ENCODE results near the gene CARMIL3.
A peak's percentile ranks its signal among the peaks of the same experiment; 100 is the strongest.

DNA sequence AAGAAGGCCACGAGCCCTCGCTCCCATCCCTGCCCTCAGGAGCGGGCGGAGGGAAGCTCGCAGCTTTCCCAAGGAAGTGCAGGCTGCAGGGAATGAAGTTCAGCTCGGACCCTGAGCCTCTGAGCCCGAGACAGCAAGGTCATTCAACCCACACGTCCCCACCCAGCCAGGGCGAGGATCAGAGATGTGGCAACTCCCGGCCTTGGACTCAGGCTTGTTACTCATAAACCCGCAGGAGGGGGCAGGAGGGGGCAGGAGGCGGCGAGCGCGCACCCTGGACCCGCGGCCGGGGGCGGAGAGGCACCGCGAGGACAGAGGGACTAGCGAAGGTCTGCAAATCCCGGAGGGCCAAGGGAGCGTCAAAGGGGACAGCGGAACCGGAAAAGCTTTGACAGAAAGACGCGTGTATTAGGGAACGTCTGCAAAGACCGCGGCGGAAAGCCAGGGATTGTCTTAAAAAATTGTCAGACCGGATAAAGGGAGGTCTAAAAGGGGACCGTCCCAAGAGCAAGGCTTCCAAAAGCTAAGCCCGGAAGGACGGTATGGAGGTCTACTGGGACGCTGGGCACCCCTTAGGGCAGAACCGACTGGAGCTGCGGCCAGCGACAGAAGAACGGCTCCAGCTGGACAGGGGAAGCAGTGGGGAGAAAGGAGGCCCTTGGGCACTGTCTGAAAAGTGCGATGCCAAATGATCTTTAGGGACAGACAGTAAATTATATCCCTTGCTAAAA is 62.2 kb downstream of the CARMIL3 start:
- TF ChIP-seq, protein P1, sequence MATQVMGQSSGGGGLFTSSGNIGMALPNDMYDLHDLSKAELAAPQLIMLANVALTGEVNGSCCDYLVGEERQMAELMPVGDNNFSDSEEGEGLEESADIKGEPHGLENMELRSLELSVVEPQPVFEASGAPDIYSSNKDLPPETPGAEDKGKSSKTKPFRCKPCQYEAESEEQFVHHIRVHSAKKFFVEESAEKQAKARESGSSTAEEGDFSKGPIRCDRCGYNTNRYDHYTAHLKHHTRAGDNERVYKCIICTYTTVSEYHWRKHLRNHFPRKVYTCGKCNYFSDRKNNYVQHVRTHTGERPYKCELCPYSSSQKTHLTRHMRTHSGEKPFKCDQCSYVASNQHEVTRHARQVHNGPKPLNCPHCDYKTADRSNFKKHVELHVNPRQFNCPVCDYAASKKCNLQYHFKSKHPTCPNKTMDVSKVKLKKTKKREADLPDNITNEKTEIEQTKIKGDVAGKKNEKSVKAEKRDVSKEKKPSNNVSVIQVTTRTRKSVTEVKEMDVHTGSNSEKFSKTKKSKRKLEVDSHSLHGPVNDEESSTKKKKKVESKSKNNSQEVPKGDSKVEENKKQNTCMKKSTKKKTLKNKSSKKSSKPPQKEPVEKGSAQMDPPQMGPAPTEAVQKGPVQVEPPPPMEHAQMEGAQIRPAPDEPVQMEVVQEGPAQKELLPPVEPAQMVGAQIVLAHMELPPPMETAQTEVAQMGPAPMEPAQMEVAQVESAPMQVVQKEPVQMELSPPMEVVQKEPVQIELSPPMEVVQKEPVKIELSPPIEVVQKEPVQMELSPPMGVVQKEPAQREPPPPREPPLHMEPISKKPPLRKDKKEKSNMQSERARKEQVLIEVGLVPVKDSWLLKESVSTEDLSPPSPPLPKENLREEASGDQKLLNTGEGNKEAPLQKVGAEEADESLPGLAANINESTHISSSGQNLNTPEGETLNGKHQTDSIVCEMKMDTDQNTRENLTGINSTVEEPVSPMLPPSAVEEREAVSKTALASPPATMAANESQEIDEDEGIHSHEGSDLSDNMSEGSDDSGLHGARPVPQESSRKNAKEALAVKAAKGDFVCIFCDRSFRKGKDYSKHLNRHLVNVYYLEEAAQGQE (IDR thresholded peaks at IDR 0.05; ENCODE audit: unreplicated experiment) = no peak
- TF ChIP-seq, protein P2, sequence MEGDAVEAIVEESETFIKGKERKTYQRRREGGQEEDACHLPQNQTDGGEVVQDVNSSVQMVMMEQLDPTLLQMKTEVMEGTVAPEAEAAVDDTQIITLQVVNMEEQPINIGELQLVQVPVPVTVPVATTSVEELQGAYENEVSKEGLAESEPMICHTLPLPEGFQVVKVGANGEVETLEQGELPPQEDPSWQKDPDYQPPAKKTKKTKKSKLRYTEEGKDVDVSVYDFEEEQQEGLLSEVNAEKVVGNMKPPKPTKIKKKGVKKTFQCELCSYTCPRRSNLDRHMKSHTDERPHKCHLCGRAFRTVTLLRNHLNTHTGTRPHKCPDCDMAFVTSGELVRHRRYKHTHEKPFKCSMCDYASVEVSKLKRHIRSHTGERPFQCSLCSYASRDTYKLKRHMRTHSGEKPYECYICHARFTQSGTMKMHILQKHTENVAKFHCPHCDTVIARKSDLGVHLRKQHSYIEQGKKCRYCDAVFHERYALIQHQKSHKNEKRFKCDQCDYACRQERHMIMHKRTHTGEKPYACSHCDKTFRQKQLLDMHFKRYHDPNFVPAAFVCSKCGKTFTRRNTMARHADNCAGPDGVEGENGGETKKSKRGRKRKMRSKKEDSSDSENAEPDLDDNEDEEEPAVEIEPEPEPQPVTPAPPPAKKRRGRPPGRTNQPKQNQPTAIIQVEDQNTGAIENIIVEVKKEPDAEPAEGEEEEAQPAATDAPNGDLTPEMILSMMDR (conservative IDR thresholded peaks at IDR 0.05; ENCODE audit: low read depth in 2 of 2) = no peak
- no peak for TF ChIP-seq EZH2phosphoT487 (IDR thresholded peaks at IDR 0.05; ENCODE audit: unreplicated experiment)
- TF ChIP-seq JUNB (IDR thresholded peaks at IDR 0.05; ENCODE audit: unreplicated experiment) = peak; percentile 90
- TF ChIP-seq POLR2AphosphoS5 (IDR thresholded peaks at IDR 0.05; ENCODE audit: low read depth) = no peak; the same call in none of the 2 replicates
- no peak for TF ChIP-seq EZH2 (IDR thresholded peaks at IDR 0.05; ENCODE audit: low read depth, unreplicated experiment)
- no peak for TF ChIP-seq STAT1 (IDR thresholded peaks at IDR 0.05; ENCODE audit: unreplicated experiment)
- TF ChIP-seq ZNF331 (CRISPR knock-in tag; IDR thresholded peaks at IDR 0.05; ENCODE audit: low read depth) = no peak
